Activated CD4-positive, alpha-beta T cell treated with anti-CD3 and anti-CD28 coated beads, Interleukin-2, amount 50 U/mL, for 16 hours (primary cell): ENCODE measurements around the gene FIGN.

Source experiments
- DNase-seq: peaks from one replicate; pipeline ENCODE4 v3.0.0-alpha.2; 2020

FIGN gene

DNA sequence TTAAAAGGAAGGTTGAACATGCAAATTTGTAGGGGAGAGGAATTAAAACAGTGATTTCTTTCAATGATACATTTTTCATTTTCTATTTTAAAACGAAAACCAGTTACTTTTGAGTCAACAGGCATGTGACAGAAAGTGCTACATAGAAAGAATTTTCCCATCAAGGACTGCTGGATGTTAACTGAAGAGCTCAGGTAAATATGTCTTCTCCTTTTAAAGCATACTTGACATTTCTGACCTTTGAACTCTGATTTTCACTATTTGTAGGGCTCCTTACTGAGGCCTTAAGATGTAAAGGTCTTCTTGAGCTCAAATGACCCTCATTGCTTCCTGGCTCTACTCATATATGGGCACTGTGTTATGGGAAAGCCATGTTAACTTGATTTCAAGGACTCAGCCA lies 32.4 kb downstream of the FIGN start:
- DNase-seq: no peak

DNA sequence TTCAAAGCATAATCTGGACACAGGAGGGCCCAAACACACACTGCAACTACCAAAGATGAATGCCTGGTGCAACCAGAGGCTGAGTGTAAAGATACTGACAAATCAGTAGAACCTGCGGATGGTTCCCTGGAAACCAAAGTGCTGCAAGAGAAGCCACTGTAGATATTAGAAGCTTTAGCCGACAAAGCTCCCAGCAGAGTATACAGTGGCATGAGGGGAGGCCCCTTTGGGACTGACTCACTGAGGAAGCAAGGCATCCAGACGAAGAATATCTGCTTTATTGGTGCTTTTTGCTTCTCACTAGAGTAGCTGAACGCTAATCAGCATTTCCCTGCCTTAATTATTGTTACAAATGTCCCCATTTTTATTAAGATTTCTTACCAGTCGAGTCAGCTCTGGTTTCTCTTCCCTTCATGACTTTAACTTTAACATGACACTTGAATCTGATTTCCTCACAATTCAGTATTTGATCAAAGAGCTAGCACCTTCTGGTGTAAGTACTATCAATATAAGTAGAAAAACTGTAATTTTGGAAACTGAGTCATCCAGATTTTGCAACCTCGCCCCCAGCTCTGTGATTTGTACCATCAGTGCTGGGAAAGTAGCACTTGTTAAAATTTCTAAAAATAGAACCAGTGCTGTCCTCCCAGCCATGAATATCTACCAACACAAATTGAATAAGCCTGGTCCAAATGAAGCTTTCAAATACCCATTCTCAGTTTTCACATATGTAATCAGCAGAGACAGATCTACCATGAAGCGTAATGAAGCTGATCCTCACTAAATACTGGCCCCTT lies 34.2 kb downstream of the FIGN start:
- DNase-seq: no peak

DNA sequence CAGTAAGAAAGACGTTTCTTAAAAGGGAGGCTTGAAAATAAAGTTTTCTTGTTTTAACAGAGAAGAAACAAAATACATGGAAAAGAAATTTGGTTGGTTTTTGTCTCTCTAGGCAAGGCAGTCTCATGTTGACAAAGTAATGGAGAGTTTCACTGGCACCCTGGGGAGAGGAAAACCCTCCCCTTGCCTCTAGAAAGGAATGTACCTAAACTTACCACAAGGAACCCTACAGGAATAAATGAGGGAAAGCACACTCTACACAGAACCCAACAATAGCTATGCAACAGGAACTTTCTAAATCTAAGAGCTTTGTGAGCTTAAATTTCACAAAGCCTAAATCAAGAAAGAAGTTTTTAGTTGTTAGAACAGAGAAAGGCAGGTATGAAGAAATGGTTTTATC lies 37.0 kb downstream of the FIGN start:
- no peak for DNase-seq

DNA sequence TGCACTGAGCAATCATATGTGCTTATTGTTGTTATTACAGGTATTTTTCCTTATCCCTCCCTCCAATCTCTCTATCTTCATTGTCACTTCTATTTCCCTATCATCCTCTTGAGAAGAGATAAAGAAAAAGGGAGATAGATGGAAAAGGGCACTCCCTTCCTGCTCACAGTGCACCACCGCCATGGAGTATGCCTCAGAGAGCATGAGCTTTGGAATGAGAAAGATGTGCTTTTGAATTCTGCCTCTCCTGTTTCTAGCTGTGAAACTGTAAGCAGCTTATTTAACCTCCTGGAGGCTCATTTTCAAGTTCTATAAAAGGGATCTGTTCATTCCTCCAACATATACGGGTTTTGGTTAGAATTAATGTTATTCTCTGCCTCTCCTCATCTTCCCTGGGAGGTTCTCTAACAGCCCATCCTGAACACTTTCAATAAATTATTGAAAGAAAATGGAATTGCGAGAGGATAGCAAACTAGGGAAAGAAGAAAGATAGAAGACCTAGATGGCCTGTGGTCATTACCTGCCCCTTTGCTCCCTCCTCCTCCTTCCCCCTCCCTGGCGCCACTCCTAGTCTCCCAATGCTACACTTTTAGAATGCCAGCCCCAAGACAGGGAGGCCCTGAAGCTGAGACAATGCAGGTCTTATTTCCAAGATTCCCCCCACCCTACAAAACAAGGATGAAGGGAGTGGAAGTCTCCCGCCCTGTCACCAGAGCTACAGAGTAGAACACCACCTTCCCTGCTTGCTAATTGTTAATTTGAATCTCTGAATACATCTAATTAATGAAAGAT lies 37.8 kb downstream of the FIGN start:
- no peak for DNase-seq

DNA sequence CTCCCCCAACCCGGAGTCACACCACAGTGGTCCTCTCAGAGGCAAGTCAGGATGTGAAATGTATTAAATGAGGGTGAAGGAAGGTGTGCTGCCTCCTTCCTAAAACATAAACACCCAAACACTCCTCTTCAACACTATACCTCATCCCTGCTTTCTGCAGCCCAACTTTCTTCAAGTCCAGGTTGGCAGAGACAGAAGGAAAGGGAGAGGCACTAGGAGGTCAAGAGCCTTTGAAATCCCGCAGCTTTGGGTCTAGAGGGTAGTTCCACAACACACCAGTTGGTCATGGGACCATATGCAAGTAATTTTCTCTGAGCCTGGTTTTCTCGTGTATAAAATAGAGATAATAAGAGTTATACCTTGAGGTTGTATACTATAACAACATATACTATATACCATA lies 38.4 kb downstream of the FIGN start:
- no peak for DNase-seq

DNA sequence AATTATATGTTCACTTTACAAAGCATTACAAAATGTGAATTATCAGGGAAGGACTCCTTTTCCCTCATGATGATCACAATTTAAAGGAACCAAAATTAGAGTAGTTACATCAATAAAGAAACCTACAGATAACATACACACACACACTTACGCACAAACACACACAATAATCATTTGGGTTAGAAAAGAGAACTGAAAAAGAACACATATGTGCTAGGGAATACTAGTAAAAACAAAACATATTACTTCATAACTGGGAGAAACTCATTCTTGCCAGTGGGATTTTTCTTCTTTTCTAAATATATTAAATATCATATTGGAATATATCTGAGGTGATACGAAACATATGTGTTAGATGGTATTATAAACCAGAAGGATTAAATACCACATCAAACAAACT lies 42.3 kb downstream of the FIGN start:
- no peak for DNase-seq

DNA sequence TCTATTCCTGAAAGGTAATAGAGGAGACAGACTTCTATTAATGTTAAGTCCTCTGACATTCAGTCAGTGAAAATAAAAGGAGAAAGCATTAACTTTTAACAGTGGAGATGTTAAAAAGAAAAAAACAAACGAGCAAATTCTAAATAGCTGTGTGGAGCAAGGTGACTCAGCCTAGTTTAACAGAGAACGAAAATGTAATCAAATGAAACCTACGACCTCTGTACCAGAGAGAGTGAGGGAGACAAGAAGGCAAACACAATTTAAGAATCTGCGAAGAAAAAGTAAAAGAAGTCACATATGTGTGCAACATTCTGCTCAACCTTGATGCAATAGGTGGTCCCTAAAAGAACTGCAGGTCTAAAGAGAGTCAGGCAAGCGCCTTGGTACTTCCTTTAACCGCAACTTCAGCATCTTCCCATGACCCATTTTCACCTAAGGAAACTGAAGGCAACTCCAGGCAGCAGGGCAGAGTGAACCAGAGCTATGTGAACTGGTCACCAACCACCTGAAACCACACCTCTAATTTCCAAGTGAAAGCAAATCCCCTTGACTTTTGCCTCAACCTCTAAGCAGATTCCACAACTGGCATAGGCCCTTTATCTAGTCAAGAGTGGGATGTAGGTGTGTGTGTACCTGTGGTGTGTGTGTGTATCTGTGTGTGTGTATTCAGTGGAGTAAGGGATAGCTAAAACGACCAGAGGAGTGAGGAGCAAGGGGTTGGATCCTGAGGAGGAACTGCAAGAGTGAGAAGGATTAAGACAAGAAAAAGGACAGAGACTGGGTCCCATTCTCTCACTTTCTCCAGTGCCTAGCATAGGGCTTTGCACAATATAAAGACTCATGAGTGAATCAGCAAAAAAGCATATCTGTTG lies 43.0 kb downstream of the FIGN start:
- no peak for DNase-seq

DNA sequence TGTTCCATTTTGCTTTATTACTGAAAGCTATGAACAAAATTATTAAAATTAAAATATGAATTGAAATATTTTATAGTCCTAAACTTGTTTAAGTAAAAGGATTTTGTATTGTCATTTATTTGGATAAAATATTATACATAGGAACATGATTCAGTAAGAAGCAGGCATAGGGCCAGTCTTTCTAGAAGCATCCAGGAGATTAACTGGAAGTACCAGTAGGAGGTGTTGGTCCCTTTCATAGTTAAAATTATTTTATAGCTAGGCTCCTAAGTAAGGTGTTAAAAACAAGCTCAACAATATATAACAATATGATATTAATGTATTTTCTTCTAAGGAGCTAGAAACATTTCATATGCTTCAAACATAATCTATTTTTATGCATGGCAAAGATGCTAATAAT lies 43.7 kb downstream of the FIGN start:
- DNase-seq: no peak

DNA sequence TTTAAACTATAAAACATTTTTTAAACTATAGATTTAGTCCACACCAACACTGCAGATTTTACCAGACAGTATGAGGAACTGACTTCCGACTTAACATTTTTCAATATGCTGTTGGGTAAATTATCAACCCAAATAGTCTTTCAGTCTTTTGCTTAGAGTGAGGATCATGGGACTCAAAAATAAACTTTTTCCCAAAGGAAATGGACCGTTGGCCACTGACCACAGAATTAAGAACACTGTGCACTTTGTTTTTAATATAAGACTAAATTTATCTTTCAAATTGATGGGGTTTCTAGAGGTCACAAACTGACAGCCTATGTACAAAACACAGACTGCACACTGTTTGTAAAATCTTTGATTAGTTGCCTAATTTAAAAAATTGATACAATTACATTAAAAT lies 44.9 kb downstream of the FIGN start:
- DNase-seq: no peak

DNA sequence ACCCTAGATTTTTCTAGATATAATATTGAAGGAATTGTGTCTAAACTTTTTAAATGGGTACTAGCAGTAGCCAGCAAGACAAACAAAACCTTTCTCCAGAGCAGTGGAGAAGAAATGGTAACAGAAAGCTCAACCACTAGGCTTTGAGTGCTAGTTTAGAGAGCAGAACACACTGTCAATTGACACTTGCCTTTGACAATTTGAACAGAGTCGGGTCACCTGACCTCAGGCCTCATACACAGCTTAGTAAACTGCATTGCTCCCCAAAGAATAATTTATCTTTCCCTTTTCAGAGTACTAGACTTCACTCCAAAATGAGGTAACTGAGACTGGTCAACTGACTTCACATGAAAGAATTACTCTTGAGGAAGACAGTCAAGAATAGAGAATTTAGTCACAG lies 48.6 kb downstream of the FIGN start:
- DNase-seq: no peak

DNA sequence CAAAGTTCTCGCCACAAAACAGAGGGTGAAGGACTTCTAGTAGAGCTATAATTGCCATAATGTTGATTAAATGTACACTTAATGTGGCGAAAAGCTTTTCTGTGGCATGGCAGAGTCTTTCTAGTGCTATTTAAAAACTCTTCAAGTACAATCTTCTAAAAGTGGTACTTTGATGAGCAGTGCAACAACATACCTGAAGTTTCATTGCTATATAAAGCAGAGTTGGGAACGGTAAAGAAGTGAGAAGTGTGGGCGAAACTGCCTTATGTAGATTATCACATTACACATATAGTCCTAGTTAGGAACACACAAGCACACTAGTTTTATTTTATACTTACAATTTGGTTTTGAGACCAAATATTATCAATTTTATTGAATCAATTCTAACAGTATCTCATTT lies 49.5 kb downstream of the FIGN start:
- no peak for DNase-seq

DNA sequence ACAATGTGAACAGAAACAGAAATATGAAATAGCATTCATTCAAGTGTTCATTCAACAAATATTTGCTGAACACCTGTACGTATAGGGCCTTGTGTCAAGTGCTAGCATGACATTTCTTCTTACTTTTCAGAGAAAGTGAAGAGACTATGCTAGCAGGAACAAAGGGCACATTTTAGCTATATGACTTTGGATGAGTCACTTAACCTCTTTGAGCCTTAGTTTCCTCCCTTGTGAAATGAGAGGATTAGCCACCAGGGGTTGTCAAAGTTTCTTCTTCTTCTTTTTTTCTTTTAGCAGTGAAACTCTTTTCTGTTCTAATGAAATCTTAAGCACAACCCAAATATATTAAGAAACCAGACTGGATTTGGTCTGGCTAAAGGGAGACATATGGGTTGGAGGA lies 53.1 kb downstream of the FIGN start:
- DNase-seq: no peak

DNA sequence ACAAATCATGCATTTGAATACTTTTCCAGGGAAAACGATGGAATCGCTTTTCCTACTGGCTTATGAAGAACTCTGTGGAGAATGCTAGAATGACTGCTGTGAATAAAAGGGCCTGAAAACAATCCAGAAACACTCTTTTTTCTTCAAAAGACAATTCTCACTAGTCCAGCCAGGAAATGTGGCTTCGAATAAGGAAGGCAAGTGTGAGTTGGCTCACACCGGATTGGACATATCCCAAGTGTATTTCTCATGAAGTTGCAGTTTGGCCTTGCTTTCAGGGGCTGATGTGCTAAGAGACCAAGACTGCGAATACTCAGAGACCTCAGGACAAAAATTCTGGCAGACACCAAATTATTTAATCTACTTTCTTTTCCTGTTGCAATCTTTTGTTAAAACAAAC lies 54.1 kb downstream of the FIGN start:
- DNase-seq: no peak

DNA sequence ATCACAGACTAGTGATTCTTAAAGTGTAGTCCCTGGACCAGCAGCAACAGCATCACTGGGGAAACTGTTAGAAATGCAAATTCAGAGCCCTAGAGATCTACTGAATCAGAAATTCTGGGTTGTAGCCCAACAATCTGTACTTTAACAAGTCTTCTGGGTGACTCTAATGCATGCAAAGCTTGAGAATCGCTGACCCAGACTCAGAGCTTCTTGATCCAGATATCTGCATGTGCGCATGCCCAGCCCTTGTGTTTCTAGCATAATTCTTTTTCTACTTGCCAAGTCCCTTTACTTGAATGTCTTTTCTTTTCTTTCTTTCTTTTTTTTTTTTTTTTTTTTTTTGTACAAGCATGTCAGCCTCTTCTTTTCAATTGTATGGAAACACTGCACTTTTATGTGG lies 60.4 kb downstream of the FIGN start:
- no peak for DNase-seq

DNA sequence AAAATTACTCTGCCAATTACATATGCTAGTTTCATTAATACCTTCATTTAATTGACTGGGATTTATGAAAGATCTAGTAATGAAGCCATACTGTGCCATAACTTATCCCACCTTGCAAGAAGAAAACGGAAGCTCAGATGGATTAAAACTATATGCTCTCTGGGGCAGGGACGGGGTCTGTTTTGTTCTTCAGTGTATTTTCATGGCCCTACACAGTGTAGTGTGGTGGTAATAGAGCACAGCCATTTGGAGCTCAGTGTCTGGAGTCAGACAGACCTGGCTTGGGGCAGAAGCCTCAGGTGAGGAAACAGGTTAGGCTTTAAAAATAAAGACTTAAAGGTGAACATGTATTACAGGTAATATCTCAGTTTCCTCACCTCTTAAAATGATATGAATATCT lies 62.3 kb downstream of the FIGN start:
- no peak for DNase-seq

DNA sequence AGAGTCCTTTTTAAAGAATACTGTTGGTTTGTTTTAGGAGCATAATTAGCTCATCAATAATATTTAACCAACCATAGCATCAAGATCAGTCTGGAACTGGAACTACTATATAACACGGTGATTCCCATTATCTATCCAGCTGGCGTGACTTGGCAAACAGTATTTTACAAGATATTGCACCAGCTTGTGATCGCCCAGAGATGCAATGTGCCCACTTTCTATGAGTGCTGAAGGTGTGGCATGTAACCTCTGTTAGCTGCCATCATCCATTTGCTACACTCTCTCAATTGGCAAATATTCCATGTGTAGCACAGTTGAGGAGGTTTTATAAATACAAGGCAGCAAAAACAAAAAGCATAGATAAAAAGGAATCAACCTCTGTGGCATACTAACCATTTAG lies 64.9 kb downstream of the FIGN start:
- DNase-seq: no peak

DNA sequence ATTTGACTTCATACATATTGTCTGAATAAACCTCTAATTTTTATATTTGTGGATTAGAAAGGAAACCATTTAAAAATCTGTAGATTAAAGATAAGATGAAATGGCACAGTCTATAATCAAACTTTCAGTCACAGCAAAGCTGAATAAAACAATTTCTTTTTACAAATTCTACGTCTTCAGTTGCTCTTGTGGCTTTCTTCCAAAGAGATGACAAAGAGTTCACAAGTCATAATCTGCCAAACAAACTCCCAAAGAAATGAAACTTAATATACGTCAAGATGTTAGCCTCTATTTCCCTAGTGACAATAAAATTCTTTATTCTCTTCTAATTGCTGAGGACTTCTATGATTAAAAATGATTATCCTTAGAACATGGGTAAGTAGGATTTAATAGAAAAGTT lies 66.3 kb downstream of the FIGN start:
- DNase-seq: no peak

DNA sequence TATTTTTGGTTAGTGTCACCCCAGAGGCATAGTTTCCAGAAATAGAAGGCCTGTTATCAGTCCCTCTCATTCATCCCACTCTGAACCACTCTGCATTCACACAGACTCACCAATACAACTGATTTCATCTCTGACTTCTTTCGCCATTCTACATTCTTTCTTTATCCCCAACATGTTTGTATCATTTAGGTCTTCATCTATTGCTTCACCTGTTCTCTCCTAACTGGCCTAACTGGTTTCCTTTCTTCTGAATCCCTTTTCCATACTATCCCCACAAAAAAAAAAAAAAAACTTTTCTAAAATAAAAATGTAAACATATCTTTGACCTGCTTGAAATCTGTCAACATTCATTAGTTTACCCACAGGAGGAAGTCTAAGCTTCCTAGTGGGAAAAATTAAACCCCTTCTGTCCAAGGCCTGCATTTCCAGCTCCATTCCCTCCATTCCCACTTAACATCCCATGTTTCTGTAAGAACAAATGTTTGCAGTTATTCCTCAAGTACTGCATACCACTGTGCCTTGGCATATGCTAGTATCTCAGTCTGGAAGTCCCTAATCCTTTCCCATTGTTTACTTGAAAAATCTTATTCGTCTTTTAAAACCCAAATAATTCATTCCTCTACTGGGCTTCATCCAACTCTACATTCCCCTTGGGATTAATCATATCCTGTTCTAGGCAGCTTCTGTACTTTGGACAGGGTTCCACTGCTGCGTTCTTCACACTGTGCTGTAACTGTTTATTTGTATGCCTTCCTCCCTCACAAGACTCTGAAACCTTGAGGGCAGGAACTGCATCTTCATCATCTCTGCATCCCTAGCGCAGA lies 68.5 kb downstream of the FIGN start:
- no peak for DNase-seq

DNA sequence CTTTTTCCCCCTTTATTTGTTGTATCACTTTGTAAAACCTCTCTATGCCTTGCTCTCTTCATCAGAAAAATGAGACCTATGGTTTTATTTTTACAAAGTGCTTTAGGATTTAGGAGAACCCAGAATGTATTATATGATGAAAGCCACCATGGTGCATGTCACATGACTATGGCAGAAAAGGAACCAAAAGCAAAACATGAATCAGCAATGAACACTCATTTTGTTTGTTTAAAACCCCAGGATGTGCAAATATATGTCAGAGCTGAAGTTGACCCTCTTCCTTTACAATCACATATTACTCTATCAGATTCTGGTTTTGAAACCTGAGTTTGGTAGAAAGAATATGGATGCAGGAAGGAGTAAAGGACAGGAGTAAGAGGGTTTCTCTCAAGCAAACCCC lies 70.0 kb downstream of the FIGN start:
- DNase-seq: no peak

DNA sequence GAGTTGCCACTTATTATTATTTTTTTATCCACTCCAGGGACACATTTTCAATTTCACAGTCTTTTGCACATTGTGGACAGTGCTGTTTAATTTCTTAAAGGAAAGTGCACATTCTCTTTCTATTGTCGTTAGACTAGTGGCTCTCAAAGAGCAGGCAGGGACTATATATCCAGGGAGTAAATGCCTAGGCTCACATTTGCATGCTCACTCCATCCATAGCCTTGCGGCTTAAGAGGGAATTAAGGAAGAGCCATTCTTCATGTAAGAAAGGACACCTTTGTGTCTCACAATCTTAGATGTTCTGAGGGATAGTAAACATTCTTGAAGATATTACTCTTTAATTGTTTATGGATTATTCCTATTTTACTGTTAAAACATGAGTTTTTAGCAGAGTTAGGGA lies 70.8 kb downstream of the FIGN start:
- no peak for DNase-seq

DNA sequence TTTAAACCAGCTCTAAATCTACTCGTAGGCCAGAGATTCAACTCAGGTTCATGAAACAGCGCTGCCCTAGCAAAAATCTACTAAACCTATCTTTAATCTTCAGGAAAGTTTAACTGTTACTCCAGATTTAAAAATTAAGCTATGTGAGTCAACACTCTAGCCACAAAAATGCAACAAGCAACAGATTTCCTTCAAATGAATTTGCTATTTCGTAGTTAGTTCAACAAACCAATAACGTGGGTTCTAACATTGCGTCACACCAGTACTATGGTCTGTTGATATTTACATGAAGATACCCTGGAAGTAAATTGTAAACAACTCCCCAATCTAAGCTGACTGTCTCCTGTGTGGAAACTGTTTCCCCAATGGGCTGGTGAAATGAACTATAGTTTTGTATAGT lies 71.2 kb downstream of the FIGN start:
- no peak for DNase-seq

DNA sequence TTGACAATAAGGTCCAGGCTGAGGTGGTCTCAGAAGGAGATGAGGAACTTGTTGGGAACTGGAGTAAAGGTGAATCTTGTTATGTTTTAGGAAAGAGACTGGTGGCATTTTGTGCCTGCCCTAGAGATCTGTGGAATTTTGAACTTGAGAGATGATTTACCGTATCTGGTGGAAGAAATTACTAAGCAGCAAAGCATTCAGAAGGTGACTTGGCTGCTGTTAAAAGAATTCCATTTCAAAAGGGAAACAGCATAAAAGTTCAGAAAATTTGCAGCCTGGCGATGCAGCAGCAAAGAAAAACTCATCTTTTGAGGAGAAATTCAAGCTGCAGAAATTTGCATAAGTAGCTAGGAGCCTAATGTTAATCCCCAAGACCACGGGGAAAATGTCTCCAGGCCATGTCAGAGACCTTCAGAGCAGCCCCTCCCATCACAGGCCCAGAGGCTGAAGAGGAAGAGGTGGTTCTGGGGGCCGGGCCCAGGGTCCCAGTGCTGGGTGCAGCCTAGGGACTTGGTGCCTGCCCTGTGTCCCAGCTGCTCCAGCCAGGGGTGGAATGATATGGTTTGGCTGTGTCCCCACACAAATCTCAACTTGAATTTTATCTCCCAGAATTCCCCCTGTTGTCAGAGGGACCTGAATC lies 73.5 kb downstream of the FIGN start:
- no peak for DNase-seq
